Stimulated activated CD8-positive, alpha-beta memory T cell treated with anti-CD3 and anti-CD28 coated beads, Interleukin-4, amount 100 ng/mL, for 48 hours (primary cell): ENCODE data around the gene EML3.
A peak's percentile ranks its signal among the peaks of the same experiment; 100 is the strongest.
"Not testable (repeated sequence)": the region's sequence is repeated elsewhere in the genome, so short reads cannot be mapped to it uniquely, and the experiment has no call there.

Experiments used
- DNase-seq: peaks from one replicate; pipeline ENCODE4 v3.0.0-alpha.2; 2020

The EML3 gene

DNA sequence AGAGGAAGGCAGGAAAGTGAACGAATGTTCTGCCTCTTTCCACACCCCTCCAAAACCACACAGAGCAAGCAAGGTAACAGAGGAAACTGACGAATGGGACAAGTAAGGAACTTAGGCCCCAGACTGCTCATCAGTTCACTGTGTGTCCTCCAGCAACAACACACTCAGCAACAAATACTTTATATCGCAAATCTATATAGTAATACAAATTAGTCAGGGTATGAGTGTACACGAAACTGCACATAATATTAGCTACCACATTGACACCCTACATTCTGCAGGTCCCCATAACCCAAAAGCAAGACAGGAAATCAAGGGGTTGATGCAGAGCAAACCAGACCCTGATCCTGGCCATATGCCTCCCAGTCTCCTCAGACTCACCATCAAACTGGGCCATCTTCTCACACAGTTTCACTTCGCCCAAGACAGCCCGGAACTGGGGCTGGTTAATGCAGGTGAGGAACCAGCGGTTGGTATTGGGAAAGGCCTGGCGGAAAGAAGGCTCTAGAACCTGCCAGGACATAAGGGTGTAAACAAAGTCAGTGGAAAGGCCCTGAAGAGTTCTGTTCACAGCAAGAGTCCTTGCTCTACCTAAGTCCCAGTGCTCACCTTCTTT is 45.4 kb downstream of the EML3 start:
- no peak for DNase-seq

- no peak for DNase-seq
Observed at GRCh38 chr11:62566247-62566646, 46.3 kb downstream of the EML3 start.

DNA sequence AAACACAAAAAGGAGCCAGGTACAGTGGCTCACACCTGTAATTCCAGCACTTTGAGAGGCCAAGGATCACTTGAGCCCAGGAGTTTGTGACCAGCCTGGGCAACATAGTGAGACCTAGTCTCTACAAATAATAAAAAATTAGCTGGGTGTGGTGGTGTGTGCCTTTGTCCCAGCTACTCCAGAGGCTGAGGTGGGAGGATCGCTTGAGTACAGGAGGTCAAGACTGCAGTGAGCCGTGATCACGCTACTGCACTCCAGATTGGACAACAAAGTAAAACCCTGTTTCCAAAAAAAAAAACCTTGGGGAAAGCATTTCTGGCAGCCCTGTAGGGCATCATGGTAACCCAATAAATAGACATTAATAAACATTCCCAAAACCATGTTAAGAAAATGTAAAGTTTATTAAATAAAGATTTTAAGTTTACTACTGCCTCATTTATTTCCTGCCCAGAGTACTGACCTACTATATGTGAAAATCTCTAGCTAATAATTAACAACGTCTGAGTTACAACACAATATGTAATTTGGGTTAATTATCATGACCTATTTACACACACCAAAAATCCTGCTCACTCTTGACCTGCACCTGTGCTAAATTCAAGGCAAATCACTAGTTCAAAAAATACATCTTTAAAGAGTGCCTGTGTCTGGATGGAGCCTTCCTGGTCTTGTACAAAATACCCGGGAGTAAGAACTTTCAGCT is 47.3 kb downstream of the EML3 start:
- no peak for DNase-seq

DNA sequence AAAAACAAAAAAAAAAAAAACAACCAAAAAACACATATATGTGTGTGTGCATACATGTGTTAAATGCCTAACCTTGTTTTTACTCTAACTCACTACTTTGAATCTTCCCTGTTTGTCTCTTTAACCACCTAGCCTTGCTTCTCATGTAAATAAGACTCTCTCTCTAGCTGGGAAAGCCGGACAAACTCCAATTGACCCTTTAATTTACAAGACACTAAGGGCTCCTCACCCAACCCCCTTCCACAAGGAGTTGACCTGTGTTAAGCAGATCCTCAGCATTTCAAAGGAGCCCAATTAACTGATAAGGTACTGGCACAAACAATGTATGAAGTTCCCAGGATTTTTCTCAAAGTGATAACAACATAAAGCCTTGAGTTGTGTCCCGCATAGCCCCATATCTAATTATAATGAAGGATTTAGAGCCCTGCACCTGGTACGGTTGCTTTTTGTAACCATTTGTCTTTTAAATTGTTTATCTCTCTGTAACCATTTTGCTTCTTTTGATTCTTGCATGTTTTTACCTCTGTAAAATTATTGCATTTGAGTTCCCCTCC is 50.8 kb downstream of the EML3 start:
- not testable (repeated sequence) for DNase-seq

- peak; percentile 83 for DNase-seq
Observed at GRCh38 chr11:62560566-62561103, 51.9 kb downstream of the EML3 start.

DNA sequence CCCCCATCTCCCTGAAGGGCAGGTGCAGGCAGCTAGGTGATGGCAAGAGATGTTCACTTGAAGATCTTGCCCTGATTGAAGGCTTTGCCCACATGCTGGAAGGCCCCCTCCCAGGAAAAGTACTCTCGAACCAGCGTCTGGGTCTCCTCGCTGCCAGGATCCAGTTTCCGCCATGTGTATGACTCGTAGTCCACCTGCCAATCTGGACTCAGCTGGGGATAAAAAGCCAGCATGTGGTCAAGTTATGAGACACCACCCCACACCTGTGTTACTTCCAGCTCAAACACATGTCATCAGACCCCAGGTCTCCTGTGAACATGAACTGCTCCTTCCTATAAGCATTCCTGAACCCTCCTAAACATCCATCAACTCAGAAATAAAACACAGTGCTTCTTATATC is 52.9 kb downstream of the EML3 start:
- not testable (repeated sequence) for DNase-seq

- no peak for DNase-seq
Observed at GRCh38 chr11:62559204-62559603, 53.4 kb downstream of the EML3 start.

DNA sequence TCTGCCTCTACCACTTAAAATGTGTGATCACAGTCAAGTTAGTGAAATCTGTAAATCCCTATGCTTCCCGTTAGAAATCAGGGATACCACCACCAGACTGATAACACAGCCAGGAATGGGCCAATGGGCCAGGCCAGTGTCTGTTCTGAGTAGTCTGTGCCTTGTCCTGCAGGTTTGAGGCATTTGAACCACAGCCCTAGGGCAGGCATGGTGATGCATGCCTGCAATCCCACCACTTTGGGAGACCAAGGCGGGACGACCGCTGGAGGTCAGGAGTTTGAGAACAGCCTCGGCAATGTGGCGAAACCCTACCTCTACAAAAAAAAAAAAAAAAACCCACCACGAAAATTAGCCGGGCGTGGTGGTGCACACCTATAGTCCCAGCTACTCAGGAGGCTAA is 53.9 kb downstream of the EML3 start:
- no peak for DNase-seq

DNA sequence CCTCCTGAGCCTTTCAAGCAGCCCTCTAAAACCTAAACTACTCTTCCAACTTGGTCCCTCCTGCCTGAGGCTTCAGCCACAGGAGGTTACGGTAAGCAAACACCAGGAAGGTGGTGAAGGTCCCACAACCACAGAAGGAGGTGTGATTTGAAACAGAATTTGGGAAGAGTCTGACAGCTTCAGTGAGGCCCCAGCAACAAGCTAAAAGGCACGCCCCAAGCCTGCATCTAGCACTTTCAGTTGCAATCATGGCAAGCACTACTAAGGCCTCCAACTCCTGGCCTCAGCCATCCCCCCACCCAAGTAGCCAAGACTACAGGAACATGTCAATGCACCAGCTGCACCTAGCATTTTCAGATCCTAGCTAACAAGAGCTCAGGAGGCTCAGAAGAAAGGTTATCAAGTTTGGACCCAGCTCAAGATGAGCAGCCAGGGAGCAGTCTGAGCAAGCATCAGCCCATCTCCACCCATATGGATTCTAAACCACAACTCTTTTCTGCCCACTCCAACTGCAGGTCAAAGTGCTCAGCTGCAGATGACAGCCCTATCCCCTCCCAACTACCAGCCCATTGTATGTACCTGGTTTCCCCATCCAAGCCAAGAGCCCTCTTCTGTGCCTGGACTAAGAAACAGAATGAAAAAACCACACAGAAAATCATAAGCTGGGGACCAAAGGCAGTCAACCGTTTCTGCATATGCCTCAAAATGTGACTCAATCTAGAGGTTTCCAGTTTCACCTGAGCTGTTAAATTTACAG is 55.5 kb downstream of the EML3 start:
- DNase-seq, result peak; percentile 78

DNA sequence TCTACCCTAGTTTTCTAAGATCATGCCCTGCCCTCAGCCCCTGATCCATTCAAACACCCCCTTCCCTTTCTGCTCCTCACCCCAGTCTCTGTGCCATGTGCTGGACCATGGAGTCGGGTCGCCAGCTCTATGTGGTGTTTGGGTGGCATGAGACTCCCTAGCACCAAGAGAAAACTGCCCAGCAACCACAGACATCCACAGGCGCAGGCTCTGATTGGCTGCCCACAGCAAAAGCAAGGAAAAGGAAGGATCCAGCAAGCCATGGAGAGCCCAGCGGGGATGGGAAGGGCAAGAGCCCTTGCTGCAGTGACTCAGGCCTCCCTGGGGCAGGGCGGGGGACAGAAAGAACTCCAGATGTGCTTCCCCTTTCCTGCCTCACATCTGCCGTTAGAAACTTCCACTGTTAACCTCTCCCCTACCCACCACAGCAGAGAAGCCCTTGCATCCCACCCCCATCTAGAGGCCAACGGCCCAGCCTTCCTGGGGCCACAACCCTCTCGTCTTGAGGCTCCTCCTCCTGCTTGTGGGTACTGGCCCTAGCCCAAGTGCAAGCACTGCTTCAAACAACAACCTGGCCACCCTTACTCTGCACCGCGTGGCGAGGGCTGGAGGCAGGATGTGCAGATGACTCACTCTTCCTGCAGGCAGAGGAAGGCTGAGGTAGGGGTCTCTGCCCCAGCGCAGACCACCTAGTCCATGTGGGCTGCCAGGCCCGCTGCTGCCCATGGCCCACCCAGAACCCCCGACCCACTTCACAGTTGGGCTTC is 56.3 kb downstream of the EML3 start:
- peak; percentile 87 for DNase-seq

DNA sequence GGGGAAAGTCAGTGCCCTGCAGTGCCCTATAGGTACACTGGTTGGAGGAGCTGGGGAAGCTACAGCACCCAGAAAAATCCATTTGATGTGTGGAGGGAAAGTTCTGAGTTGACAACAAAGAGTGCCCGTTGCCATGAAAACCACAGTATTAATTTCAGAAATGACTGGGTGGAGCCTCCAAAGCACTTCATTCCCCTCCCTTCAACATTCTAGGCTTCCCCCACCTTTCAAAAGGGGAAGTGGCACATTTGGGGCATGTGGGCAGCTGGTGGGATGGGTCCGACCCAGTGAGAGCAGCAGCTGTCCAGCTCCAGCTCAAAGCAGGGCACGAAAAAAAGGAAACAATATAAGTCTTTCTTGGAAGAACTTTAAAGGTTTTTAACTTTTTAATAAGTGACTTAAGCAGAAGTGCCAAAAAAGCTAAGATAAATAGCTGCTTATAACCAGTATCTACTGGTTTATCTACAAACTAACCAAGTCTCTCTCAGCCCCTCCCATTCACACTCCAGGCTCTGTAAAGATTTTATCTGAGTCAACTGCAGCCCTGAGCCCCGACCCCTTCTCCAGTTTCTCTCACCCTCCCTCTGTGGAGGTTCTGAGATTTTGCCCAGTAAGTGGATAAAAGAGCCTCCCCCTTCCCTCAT is 57.0 kb downstream of the EML3 start:
- peak; percentile 62 for DNase-seq

DNA sequence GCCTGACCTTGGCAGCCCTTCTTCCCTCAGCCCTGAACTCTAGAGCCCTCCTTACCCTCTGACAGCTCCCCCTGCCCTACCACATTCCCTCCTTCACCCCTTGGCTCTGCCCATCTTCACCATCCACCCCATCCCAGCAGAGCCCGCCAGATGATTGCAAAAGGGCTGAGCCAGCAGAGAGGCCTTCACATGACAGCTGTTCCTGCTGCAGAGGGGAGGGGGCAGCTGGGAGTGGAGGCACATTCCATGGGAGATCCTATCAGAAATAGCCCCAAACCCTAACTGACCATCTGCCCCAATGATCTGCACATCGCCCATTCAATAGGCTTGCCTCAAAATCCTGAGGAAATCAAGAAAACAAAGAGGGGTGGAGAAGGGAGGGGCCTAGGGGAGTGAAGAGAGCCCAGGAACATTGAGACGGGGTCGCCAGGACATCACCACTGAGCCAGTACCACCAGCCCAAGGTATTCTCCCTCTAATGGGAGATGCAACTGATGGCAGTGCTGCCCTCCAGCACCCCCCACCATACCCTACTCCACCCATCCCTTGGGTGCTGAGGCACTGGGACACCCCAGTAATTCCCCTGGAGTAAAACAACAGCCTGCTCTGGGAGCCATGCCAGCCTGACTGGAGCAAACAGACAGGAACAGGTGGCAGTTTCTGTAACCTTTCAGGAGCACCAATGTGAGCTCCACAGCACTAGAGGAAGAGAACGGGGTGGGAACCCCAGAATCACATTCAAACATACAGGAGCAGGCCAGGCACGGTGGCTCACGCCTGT is 58.0 kb downstream of the EML3 start:
- no peak for DNase-seq

DNA sequence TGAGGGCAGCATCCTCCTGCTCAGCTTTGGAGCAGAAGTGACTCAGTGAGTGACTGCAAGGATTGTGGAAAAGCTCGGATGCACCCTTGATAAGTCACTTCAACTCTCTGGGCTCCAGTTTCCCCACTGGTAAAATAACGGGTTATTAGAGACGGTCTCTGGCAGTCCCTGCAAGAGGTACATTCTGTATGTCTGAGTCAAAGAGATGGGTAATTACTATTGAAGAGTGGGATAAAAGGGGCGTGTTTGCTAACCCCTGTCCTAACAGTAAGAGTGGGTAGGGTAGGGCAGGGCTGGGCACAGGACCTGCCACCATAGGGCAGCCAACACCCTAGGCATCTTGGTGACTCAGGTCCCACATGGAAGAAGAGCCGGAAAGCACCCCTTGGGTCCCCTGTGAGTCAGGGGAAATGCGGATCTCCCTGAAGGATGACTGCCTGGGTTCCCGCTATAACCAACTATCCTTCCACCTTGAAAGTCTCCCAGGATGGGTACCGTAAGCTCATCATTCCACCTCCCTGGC is 58.7 kb downstream of the EML3 start:
- no peak for DNase-seq

GRCh38 chr11:62553080-62553838 is 59.3 kb downstream of the EML3 start:
- DNase-seq, result peak; percentile 62

DNA sequence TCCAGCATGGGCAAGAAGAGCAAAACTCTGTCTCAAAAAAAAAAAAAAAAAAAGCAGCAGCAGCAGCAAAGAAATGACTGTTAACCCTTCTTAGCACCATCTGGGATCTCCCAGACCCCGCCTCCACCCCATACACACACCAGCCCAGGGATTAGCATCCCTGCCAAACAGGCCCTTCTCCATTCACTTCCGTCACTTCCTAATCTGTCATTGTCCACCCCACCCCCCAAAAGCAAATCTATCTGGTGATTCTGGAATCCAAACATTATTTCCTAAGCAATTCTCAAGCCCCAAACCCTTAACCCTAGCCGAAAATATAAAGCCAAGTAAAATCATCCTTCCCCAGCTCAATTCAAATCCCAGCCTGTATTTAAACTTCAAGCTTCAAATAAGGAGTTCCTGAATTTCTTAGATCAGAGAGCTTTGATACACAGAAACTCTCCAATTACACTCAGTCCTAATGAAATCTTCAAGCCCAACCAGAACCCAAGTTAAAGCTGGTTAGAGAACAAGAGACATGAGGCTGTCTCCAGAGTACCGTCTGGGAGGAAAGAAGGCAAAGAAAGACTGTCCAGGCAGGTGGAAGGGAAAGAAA is 60.0 kb downstream of the EML3 start:
- DNase-seq, result no peak
